ENCODE results near the gene PRR16.

Gene PRR16

GRCh38 chr5:120567066-120567465, 103.0 kb downstream of the PRR16 start:
- no peak for DNase-seq (ENCODE audit: low read depth, low spot score)

DNA sequence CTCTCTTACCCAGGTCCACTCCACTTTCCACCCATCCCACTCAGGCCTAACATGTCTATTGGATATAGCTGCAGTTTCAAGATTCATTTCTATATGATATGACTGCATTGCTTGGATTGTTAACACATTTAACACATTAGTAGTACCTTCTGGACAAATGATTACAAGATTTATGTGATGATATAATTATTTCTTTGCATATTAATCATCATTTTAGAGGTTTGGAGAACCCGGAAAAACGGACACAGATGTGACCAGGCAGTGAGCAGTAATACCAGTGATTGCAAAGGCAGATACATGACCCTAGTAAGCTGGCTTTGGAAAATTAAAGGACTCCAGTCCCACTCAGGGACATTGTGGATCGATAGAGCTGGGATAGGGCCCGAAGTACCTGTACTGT, 103.8 kb downstream of the PRR16 start:
- DNase-seq (ENCODE audit: low read depth, low spot score) = no peak

DNA sequence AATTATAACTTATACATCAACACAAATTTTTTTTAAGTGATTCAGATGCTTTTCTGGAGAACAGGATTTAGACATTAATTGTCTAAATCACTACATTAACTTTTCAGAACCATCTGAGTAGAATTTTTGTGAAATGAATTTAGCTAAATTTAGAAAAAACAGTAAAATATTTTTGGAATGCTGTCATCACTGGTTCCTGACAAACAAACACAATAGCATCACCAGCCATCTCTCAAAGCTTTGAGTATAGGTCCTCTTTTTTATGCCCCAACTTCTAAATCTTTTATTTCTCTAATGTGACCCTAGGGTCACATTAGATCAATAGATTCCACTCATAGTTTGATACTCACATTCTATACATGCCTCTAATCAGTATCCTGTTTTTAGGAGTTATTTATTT, 104.6 kb downstream of the PRR16 start:
- DNase-seq (ENCODE audit: low read depth, low spot score) = no peak

DNA sequence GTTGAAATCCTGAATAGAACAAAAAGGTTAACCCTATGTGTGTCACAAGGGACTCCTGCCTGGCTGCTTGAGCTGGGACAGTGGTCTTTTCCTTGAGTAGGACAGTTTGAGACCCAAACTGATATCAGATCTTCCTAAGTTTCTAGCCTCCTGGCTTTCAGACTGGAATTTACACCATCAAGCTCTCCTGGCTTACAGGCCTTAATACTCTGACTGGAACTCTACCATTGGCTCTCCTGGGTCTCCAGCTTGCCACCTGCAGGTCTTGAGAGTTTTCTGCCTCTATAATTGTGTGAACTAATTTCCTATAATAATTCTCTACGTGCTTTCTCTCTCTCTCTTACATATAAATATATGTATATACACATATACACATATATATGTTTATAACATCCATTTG, 112.5 kb downstream of the PRR16 start:
- DNase-seq (ENCODE audit: low read depth, low spot score) = no peak

DNA sequence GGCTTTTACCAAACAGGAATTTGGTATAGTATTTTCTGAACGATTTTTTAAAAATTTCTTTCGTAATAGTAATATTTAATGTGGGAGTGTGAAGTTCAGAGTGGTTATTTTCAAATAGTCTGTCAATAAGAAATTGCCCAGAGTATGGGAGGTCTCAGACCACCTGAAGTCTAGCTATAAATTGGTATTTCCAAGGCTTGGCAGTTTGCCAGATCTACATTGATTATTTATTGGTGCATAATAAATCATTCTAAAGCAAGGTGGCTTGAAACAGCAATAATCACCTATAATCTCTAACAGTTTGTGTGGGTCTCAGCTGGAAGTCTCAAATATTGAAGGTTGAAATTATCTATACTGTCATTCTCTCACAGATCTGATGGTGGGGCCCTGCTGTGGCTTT, 118.5 kb downstream of the PRR16 start:
- no peak for DNase-seq (ENCODE audit: low read depth, low spot score)

GRCh38 chr5:120586646-120587045, 122.5 kb downstream of the PRR16 start:
- no peak for DNase-seq (ENCODE audit: low read depth, low spot score)

- DNase-seq (ENCODE audit: low read depth, low spot score) = no peak
Measured at GRCh38 chr5:120591911-120592310, 127.8 kb downstream of the PRR16 start.

DNA sequence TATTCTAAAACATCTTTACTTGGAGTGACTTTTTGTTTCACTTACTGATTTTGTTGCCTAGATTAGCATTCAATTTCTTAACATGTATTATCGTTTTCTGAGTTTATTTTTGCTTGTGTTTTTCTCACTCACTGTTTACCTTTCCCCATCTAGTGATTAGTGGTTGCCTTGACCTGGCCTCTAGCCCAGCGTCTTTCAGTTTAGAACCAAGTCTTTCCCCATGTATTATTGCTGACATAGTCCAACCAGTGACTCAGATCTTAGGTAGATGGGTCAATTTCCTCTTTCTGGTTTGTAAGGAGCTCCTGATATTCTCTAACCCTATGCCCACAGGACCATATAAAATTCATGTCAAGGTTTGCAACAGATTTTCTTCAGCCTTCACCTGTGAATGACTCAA, 135.5 kb downstream of the PRR16 start:
- DNase-seq (ENCODE audit: low read depth, low spot score) = no peak

DNA sequence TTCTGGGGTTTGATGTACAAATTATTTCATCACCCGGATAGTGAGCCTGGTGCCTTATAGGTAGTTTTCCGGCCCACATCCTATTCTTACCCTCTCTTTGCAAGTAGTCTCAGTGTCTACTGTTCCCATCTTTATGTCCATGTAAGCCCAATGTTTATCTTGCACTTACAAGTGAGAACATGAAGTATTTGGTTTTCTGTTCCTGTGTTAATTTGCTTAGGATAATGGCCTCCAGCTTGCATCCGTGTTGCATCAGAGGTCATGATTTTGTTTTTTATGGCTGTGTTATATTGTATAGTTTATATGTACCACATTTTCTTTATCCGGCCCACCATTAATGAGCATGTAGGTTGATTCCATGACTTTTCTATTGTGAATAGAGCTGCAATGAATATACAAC, 136.5 kb downstream of the PRR16 start:
- no peak for DNase-seq (ENCODE audit: low read depth, low spot score)

DNA sequence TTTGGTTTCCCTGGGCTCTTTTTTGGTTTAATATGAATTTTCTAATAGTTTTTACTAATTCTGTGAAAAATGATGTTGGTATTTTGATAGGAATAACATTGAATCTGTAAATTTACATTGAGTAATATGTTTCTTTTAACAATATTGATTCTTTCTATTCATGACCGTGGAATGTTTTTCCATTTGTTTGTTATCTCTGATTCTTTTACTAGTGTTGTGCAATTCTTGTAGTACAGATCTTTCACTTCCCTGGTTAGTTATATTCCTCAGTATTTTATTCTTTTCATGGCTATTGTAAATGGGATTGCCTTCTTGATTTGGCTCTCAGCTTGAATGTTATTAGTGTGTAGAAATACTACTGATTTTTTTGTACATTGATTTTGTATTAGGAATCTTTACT, 137.9 kb downstream of the PRR16 start:
- no peak for DNase-seq (ENCODE audit: low read depth, low spot score)

- no peak for DNase-seq (ENCODE audit: low read depth, low spot score)
Measured at GRCh38 chr5:120604884-120605283, 140.8 kb downstream of the PRR16 start.

DNA sequence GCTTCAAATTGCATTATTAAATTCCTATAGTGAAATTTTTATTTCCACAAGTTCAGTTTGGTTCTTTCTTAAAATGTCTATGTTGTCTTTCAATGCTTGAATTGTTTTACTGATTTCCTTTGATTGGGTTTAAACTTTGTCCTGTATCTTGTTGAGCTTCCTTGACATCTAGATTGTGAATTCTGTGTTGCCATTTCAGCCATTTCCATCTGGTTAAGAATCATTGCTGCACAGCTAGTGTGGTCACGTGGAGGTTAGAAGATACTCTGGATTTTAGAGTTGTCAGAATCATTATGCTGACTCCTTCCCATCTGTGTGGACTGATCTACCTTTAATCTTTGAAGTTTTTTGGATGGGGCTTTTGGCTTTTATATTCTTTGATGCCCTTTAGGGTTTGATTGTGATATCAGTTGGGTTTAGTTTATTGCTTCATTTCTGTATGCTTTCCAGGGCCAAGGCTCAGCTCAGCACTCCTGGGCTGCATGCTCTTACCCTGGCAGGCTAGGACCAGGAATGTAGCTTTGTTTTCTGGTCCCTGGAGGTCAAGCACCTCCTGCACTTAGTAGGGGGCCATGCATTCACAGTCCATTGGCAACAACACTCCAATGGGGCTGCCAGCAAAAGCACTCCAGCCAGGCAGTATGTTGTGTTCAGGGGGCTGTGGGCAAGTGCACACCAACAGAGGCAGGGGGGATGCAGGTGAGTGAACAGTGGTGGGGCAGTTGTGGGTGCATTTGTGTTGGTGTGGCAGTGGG, 141.4 kb downstream of the PRR16 start:
- DNase-seq (ENCODE audit: low read depth, low spot score) = no peak

- DNase-seq (ENCODE audit: low read depth, low spot score) = no peak
Measured at GRCh38 chr5:120609570-120609969, 145.5 kb downstream of the PRR16 start.

DNA sequence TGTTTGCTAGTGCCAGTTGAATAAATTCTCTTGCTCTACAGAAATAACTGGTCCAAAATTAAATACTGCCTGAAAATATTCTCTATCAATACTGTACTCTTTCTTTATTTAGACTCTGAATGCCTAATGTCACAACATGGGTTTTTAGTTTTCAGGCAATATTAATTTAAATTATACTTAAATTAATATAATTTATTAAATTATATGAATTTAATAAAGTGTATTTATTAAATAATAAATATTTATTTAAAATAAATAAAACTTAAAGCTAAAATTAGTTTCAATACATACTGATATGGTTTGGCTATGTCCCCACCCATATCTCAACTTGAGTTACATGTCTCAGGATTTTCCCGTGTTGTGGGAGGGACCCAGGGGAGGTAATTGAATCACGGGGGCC, 146.0 kb downstream of the PRR16 start:
- DNase-seq (ENCODE audit: low read depth, low spot score) = no peak

GRCh38 chr5:120613729-120614128, 149.6 kb downstream of the PRR16 start:
- no peak for DNase-seq (ENCODE audit: low read depth, low spot score)

DNA sequence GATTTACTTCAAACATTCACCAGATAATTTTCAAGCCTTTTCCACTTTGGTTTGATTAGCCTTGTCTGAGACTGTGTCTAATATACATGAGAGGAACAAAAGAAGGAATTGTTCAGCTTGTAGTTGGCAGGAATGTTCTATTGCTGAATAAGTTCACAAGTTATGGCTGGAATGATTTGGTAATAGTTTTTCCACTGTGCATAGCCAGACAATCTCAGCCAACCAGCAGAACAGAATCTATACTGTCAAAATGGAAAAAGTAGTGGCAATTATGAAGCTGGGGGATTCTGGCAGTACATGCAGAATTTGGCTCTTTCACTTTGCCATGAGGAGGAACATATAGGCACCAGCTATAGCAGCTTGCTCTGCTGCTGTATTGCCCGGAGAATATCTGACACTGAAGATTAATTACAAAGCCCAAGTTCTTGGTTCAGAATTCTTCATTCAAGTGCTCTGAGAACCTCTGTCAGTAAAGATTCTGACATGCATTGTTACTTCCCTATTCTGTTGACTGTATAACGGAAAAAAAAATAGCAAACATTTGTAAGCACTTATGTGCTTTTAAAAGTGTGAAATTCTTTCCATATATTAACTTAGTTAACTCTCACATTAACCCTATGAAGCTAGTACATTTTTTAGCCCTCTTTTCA, 150.6 kb downstream of the PRR16 start:
- no peak for DNase-seq (ENCODE audit: low read depth, low spot score)

GRCh38 chr5:120615967-120616645, 152.0 kb downstream of the PRR16 start:
- no peak for DNase-seq (ENCODE audit: low read depth, low spot score)

DNA sequence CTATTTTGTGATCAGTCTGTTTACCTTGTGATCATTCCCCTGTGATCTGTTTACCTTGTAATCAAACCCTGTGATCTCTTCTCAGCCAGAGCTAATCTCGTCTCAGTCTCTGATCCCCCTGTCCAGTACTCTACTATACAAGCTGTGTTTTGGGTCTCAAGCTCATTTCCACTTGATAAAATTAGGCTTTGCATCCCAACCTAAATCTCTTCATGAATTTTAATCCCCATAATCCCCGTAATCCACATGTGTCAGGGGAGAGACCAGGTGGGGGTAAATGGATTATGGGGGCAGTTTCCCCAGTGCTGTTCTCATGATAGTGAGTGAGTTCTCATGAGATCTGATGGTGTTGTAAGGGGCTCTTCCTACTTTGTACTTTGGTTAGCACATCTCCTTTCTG, 157.2 kb downstream of the PRR16 start:
- DNase-seq (ENCODE audit: low read depth, low spot score) = no peak

DNA sequence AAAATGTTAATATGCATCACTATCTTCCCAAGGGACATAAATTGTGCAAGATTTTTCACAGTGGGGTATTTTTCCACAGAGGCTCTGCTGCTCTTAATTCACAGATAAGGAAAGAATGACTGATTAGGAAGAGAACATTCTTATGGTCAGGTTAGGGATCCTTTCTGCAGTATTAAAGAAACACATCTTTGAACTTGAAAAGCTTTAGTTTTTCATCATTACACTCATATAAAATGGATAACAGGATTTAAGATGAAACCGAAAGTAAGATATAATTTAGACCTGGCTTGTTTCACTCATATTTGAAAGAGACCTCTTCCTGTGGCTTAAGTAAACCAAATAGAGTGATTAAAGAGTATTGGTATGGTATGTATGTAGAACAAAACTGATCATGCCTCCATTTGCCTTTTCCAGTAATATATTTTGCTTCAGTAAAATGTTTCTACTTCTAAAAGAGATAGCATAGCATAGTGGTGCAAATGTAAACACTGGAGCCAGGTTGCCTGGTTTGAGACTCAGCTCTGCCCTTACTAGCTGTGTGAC, 160.0 kb downstream of the PRR16 start:
- no peak for DNase-seq (ENCODE audit: low read depth, low spot score)

GRCh38 chr5:120628156-120628555, 164.1 kb downstream of the PRR16 start:
- no peak for DNase-seq (ENCODE audit: low read depth, low spot score)

DNA sequence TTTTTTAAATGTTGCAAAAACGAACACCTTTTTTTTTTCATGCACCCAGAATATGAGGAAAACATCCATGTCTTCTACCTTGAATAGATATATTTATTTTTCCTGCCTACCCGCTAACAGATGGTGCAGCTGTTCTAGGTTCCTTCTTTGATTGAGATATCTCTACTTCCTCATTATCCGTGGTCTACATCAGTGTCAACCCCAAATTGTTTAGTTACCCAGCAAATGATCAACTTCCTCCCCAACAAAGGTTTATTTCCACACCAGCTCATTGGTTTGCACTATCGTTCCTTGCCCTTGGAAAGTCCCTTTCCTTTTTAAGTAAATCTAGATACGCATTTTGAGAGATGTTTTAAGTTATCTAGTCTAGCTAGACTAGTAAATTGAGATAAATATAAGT, 166.4 kb downstream of the PRR16 start:
- DNase-seq (ENCODE audit: low read depth, low spot score) = no peak

DNA sequence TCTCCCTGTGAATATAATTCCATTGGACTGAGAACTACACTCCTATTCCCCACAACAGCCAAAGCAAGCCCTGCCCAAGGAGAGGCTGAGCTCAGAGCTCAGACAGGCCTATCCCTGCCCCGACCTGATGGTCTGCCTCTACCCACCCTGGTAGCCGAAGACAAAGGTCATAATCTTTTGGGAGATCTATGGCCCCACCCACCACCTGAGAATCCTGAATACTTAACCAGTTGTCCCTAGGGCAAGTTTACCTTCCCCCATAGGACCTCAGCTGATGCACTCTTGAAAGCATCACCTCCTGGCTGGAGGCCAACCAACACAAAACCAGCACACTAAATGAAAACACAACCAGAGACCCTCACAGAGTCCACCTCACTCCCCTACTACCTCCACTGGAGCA, 167.5 kb downstream of the PRR16 start:
- no peak for DNase-seq (ENCODE audit: low read depth, low spot score)

DNA sequence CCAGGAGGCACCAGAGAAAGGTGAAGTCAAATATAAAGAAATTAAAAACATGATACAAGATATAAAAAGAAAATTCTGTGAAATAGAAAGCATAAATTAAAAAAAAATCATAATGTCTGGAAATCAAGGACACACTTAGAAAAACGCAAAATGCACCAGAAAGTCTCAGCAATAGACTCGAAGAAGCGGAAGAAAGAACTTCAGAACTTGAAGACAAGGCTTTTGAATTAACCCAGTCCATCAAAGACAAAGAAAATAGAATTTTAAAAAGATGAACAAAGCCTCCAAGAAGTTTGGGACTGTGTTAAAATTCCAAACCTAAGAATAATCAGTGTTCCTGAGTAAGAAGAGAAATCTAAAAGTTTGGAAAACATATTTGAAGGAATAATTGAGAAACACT, 168.3 kb downstream of the PRR16 start:
- DNase-seq (ENCODE audit: low read depth, low spot score) = no peak

Data from brain pericyte (primary cell).